KMS-11 (cell line): ENCODE data around the gene FBXO15.

Experiments used
- H2AFZ ChIP-seq: fragments of 200-600 bp; sonication (generic); 2 replicates; pipeline ENCODE4 v1.6.1; 2016; ENCODE audit warnings: antibody characterized with exemption, mixed run types, low read depth
- H3K27ac ChIP-seq: fragments of 200-600 bp; sonication (generic); 2 replicates; pipeline ENCODE4 v1.6.1; 2016; ENCODE audit warnings: mild to moderate bottlenecking, mixed run types
- H3K27me3 ChIP-seq: fragments of 200-600 bp; sonication (generic); 2 replicates; pipeline ENCODE4 v1.6.1; 2017; ENCODE audit warnings: mild to moderate bottlenecking, low read depth, mixed run types, moderate library complexity; ENCODE audit not compliant: insufficient read depth
- H3K36me3 ChIP-seq: fragments of 200-600 bp; sonication (generic); 2 replicates; pipeline ENCODE4 v1.6.1; 2017; ENCODE audit warnings: mild to moderate bottlenecking, mixed run types; ENCODE audit not compliant: insufficient read depth
- H3K4me1 ChIP-seq: fragments of 200-600 bp; sonication (generic); 2 replicates; pipeline ENCODE4 v1.6.1; 2016; ENCODE audit warnings: mild to moderate bottlenecking, low read depth, mixed run types; ENCODE audit not compliant: poor library complexity, severe bottlenecking
- H3K4me2 ChIP-seq: fragments of 200-600 bp; sonication (generic); 2 replicates; pipeline ENCODE4 v1.7.0; 2016; ENCODE audit warnings: mild to moderate bottlenecking, mixed run types
- H3K4me3 ChIP-seq: fragments of 200-600 bp; sonication (generic); IDR thresholded peaks from 2 replicates; pipeline ENCODE4 v1.6.1; 2017; ENCODE audit warnings: low read depth, low read length, mixed read lengths; ENCODE audit not compliant: insufficient read depth
- H3K79me2 ChIP-seq: fragments of 200-600 bp; sonication (generic); 2 replicates; pipeline ENCODE4 v1.6.1; 2016; ENCODE audit warnings: low read depth, mixed run types; ENCODE audit not compliant: insufficient read depth
- H3K9ac ChIP-seq: fragments of 200-600 bp; sonication (generic); 2 replicates; pipeline ENCODE4 v1.6.1; 2016; ENCODE audit warnings: mild to moderate bottlenecking, mixed run types
- H4K20me1 ChIP-seq: fragments of 200-600 bp; sonication (generic); 2 replicates; pipeline ENCODE4 v1.6.1; 2016; ENCODE audit warnings: mild to moderate bottlenecking, mixed run types; ENCODE audit not compliant: insufficient read depth
- CTCF ChIP-seq: fragments of 200-600 bp; sonication (generic); conservative IDR thresholded peaks from 2 replicates; pipeline ENCODE4 v1.6.1; 2017; ENCODE audit warnings: low read depth, mild to moderate bottlenecking, antibody characterized with exemption, low read length, moderate library complexity, mixed read lengths

Gene FBXO15

GRCh38 chr18:74126684-74127655 is 20.7 kb downstream of the FBXO15 start:
- Histone ChIP-seq H4K20me1 (no peaks in the 10 kb centered on the region), H3K4me1 (no peaks in the 10 kb centered on the region), H3K4me2 (no peak overlapping the region), H3K27me3 (no peaks in the 10 kb centered on the region), H3K79me2 (no peaks in the 10 kb centered on the region), H2AFZ (no peak overlapping the region), H3K27ac (no peak overlapping the region), H3K4me3 (no peak overlapping the region), H3K36me3 (no peaks in the 10 kb centered on the region), H3K9ac (no peak overlapping the region)
- no peak for TF ChIP-seq CTCF

- Histone ChIP-seq H2AFZ (no peak overlapping the region), H3K79me2 (no peaks in the 10 kb centered on the region), H3K4me3 (no peak overlapping the region), H4K20me1 (no peaks in the 10 kb centered on the region), H3K4me1 (no peaks in the 10 kb centered on the region), H3K9ac (no peak overlapping the region), H3K4me2 (no peak overlapping the region), H3K36me3 (no peaks in the 10 kb centered on the region), H3K27ac (no peak overlapping the region), H3K27me3 (no peaks in the 10 kb centered on the region)
- no peak for TF ChIP-seq CTCF
Observed at GRCh38 chr18:74124642-74125041, 23.0 kb downstream of the FBXO15 start.

- no peaks in the 10 kb centered on the region for H3K79me2 ChIP-seq
- H3K27me3 ChIP-seq: no peaks in the 10 kb centered on the region
- H3K4me1 ChIP-seq: no peaks in the 10 kb centered on the region
Observed at GRCh38 chr18:74123200-74123599, 24.4 kb downstream of the FBXO15 start.

More at GRCh38 chr18:74123200-74123599, 24.4 kb downstream of the FBXO15 start:
- Histone ChIP-seq H4K20me1 (no peaks in the 10 kb centered on the region), H3K4me3 (no peak overlapping the region), H3K9ac (no peak overlapping the region), H3K27ac (no peak overlapping the region), H3K4me2 (no peak overlapping the region), H3K36me3 (no peaks in the 10 kb centered on the region), H2AFZ (no peak overlapping the region)
- TF ChIP-seq CTCF: no peak
